ENCODE measurements around the gene CDH10. TPM values are rescaled to one million over a fixed set of nuclear protein-coding genes. Genes with fewer than 3 reads are reported as not detected.

Gene CDH10
- total RNA-seq, 4 donors from 2014 or later = 0.09 TPM; not detected in 3

DNA sequence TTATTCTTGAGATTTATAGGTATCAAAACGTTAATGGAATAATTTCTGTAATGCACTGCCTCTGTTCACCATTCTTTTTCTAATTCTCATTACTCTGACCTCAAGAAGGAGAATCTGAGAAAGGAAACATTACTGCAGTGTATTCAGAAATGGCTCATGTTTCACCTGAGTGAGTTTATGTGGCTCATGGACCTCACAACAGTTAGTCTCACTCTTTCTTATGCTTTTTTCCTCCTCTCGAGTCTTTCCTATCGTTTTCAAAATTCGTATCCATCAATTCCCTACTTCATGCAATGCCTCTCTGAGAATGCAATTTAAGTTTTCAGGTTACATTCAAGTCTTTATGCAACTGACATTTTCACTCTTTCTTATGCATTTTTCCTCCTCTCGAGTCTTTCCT, 9.6 kb downstream of the CDH10 start:
- TF ChIP-seq POLR2A (IDR thresholded peaks at IDR 0.05) = no peak
- TF ChIP-seq, protein P1, sequence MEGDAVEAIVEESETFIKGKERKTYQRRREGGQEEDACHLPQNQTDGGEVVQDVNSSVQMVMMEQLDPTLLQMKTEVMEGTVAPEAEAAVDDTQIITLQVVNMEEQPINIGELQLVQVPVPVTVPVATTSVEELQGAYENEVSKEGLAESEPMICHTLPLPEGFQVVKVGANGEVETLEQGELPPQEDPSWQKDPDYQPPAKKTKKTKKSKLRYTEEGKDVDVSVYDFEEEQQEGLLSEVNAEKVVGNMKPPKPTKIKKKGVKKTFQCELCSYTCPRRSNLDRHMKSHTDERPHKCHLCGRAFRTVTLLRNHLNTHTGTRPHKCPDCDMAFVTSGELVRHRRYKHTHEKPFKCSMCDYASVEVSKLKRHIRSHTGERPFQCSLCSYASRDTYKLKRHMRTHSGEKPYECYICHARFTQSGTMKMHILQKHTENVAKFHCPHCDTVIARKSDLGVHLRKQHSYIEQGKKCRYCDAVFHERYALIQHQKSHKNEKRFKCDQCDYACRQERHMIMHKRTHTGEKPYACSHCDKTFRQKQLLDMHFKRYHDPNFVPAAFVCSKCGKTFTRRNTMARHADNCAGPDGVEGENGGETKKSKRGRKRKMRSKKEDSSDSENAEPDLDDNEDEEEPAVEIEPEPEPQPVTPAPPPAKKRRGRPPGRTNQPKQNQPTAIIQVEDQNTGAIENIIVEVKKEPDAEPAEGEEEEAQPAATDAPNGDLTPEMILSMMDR (IDR thresholded peaks at IDR 0.05) = no peak
- WGBS, 2 donors = 55 to 63% methylated on average over 5 of the region's 5 CpGs
- intact Hi-C loops (cut with DNase I) = no loop called here
- H3K4me1 ChIP-seq = no peaks in the 10 kb centered on the region
- H3K36me3 ChIP-seq = no peaks in the 10 kb centered on the region
- H3K27ac ChIP-seq = no peak overlapping the region
- no peak for DNase-seq
- H3K4me3 ChIP-seq = no peak overlapping the region
- no peaks in the 10 kb centered on the region for H3K27me3 ChIP-seq
- no peaks in the 10 kb centered on the region for H3K9me3 ChIP-seq

DNA sequence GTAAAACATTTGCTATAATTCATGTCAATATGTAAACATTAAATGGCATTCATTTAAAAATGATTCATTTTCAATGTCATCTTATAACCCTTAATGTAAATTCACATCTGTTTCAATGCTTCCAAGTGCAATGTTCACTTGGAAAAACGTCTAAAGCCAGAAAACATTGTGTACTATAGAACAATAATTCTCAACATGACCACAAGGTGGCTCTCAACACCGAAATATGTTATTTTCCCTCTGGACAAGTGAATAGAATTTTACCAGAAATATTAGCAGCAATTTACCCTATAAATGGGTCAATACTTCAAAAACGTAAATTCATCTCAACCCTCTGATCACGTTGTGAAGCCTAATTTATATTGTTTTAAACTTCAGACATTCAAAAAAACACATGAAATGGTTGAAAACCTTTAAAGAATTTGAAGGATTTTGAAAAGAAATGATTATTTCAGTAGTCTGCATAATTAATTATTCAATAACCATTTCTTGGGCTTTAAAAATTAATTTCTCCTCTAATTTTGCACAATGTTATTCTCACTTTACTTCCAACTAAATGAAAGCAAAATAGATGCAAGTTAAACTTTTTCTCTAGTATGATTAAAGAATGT, 11.0 kb downstream of the CDH10 start:
- WGBS, 2 donors = 0 to 1% methylated on average over 4 of the region's 4 CpGs
- DNase-seq = no peak
- H3K27me3 ChIP-seq = no peaks in the 10 kb centered on the region
- intact Hi-C loops (cut with DNase I) = no loop called here
- no peak overlapping the region for H3K27ac ChIP-seq
- no peaks in the 10 kb centered on the region for H3K4me1 ChIP-seq
- H3K36me3 ChIP-seq = no peaks in the 10 kb centered on the region
- TF ChIP-seq, protein P1 (IDR thresholded peaks at IDR 0.05) = peak in 5 of 6 experiments; percentile 26 to 56 (median 41)
- TF ChIP-seq POLR2A (IDR thresholded peaks at IDR 0.05) = no peak
- H3K9me3 ChIP-seq = no peaks in the 10 kb centered on the region
- H3K4me3 ChIP-seq = no peak overlapping the region

DNA sequence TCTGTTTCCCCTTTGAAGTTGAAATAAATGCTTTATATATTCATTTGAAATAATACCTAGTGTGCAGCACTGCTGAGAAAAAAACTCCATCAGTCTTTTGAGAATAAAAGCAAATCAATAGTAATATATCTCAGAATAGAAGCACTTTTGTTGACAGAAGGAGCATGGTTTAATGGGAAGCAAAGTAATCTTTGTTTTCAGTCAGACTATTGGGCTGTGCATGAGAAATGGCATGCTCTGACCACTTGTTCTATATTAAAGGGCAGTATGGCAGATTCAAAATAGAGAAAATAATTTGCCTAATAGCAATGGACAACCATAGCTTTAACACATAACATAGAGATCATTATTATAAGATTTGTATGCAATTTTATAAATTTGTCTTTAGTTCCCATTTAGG, 12.4 kb downstream of the CDH10 start:
- intact Hi-C loops (cut with DNase I) = no loop called here
- no peak for DNase-seq
- Histone ChIP-seq H3K4me3 (no peak overlapping the region), H3K27me3 (no peaks in the 10 kb centered on the region), H3K9me3 (no peaks in the 10 kb centered on the region), H3K4me1 (no peaks in the 10 kb centered on the region), H3K36me3 (no peaks in the 10 kb centered on the region), H3K27ac (no peak overlapping the region)
- TF ChIP-seq, protein P1 (IDR thresholded peaks at IDR 0.05) = no peak
- no peak for TF ChIP-seq POLR2A (IDR thresholded peaks at IDR 0.05)

DNA sequence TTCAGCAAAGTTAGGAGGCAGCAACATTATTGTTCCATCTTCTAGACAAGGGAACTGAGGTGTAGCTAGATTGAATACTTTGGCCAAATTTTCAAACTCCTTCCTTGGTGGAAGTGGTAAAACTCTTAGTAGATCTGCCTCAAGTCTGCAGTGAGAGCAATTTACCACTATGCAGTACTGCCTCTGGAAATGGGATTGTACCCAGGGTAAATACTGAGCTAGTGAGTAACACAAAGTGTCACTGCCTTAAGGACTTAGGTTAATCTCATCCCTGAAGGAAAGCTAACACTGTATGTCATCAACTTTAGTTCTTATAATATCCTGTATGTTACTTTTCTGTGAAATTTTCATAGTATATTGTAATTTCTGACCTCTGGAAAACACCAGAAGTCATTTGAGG, 13.9 kb downstream of the CDH10 start:
- H3K27me3 ChIP-seq = no peaks in the 10 kb centered on the region
- TF ChIP-seq, protein P1 (IDR thresholded peaks at IDR 0.05) = no peak
- no peak for TF ChIP-seq POLR2A (IDR thresholded peaks at IDR 0.05)
- no peaks in the 10 kb centered on the region for H3K36me3 ChIP-seq
- no peak overlapping the region for H3K27ac ChIP-seq
- H3K4me3 ChIP-seq = no peak overlapping the region
- DNase-seq = no peak
- intact Hi-C loops (cut with DNase I) = no loop called here
- H3K9me3 ChIP-seq = no peaks in the 10 kb centered on the region
- H3K4me1 ChIP-seq = no peaks in the 10 kb centered on the region

DNA sequence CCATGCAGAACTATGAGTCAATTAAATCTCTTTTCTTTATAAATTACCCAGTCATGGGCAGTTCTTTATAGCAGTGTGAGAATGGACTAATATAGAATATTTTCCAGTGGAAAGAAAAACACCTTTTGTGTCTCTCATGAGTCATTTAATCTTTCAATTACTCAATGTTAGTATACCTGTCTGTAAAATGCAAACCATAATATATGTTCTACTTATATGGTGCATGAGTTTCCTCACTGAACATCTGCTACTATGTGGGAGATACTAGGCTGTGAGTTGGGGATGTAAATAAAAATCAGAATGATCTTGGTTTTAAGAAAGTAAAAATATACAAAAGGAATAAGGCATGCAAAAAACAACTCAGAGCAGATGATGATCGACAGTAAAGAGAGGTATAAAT, 15.0 kb downstream of the CDH10 start:
- no peaks in the 10 kb centered on the region for H3K36me3 ChIP-seq
- H3K9me3 ChIP-seq = no peaks in the 10 kb centered on the region
- no peak overlapping the region for H3K27ac ChIP-seq
- no peaks in the 10 kb centered on the region for H3K27me3 ChIP-seq
- H3K4me1 ChIP-seq = no peaks in the 10 kb centered on the region
- no peak for DNase-seq
- no peak for TF ChIP-seq POLR2A (IDR thresholded peaks at IDR 0.05)
- TF ChIP-seq, protein P1 (IDR thresholded peaks at IDR 0.05) = no peak
- 50 to 57% methylated on average over 1 of the region's 1 CpG for WGBS, 2 donors
- no peak overlapping the region for H3K4me3 ChIP-seq
- intact Hi-C loops (cut with DNase I) = no loop called here
